SU-DHL-6 (cell line): ENCODE measurements around the gene YY1.

Experiments
- H2AFZ ChIP-seq: fragments of 200-600 bp; sonication (generic); 2 replicates; pipeline ENCODE4 v1.6.1; 2014; ENCODE audit warnings: low read depth, mild to moderate bottlenecking, moderate library complexity, mixed read lengths, antibody characterized with exemption, low read length; ENCODE audit not compliant: severe bottlenecking
- H3F3A ChIP-seq: fragments of 200-600 bp; shearing (Covaris generic); 2 replicates; pipeline ENCODE4 v1.6.0; 2016; ENCODE audit warnings: antibody characterized with exemption, mild to moderate bottlenecking; ENCODE audit not compliant: insufficient read depth
- H3K27ac ChIP-seq: fragments of 200-600 bp; sonication (generic); 2 replicates; pipeline ENCODE4 v1.5.1; 2016; ENCODE audit warnings: low read depth, mild to moderate bottlenecking, low read length, moderate library complexity, mixed read lengths
- H3K27me3 ChIP-seq: fragments of 200-600 bp; sonication (generic), shearing (Covaris generic); 2 replicates; pipeline ENCODE4 v1.6.0; 2014; ENCODE audit warnings: mild to moderate bottlenecking, low read length
- H3K36me3 ChIP-seq: fragments of 200-600 bp; sonication (generic); 2 replicates; pipeline ENCODE4 v1.6.1; 2014; ENCODE audit warnings: mild to moderate bottlenecking, low read length, mixed read lengths
- H3K4me2 ChIP-seq: fragments of 300-600, 200-600 bp; shearing (Covaris generic), sonication (generic); 2 replicates; pipeline ENCODE4 v1.6.0; 2014; ENCODE audit warnings: low read length, low read depth, mild to moderate bottlenecking; ENCODE audit not compliant: poor library complexity, severe bottlenecking
- H3K4me3 ChIP-seq: fragments of 200-600 bp; sonication (generic); 2 replicates; pipeline ENCODE4 v1.5.1; 2014; ENCODE audit warnings: antibody characterized with exemption, low read length, mild to moderate bottlenecking, mixed read lengths; ENCODE audit not compliant: insufficient read depth, poor library complexity, severe bottlenecking
- H3K79me2 ChIP-seq: fragments of 200-600 bp; sonication (generic); 2 replicates; pipeline ENCODE4 v1.6.1; 2014; ENCODE audit warnings: mild to moderate bottlenecking, low read length, moderate library complexity; ENCODE audit not compliant: insufficient read depth
- H3K9ac ChIP-seq: fragments of 200-600 bp; sonication (generic); 2 replicates; pipeline ENCODE4 v1.7.0; 2014; ENCODE audit warnings: mild to moderate bottlenecking, low read length
- H3K9me2 ChIP-seq: fragments of 200-600 bp; sonication (generic); replicated peaks from 2 replicates; pipeline ENCODE4 v1.6.1; 2014; ENCODE audit warnings: low read length; ENCODE audit not compliant: insufficient read depth
- H3K9me3 ChIP-seq: fragments of 200-600 bp; sonication (generic); 2 replicates; pipeline ENCODE4 v1.6.1; 2014; ENCODE audit warnings: low read length, mixed read lengths; ENCODE audit not compliant: insufficient read depth
- H4K20me1 ChIP-seq: fragments of 200-600 bp; sonication (generic); 2 replicates; pipeline ENCODE4 v1.6.1; 2014; ENCODE audit warnings: low read depth, mild to moderate bottlenecking, antibody characterized with exemption, low read length, moderate library complexity, mixed read lengths
- CTCF ChIP-seq: fragments of 200-600 bp; sonication (generic); IDR thresholded peaks from one replicate; pipeline ENCODE4 v1.5.1; 2017; ENCODE audit warnings: antibody characterized with exemption, mild to moderate bottlenecking, low read length, moderate library complexity; ENCODE audit not compliant: insufficient read depth, poor library complexity, severe bottlenecking
- EZH2phosphoT487 ChIP-seq: fragments of 200-600 bp; sonication (generic), shearing (Covaris generic); conservative IDR thresholded peaks from 2 replicates; pipeline ENCODE4 v1.6.1; 2018; ENCODE audit warnings: mild to moderate bottlenecking, antibody characterized with exemption, low read length, moderate library complexity, mixed read lengths

The YY1 gene

GRCh38 chr14:100213587-100213955 lies 25.4 kb upstream of the YY1 start:
- Histone ChIP-seq H3K9me2 (no peaks in the 10 kb centered on the region), H3K4me3 (peak overlapping the region; percentile 91), H4K20me1 (no peaks in the 10 kb centered on the region), H3K9ac (peak overlapping the region; percentile 95), H3K36me3 (no peaks in the 10 kb centered on the region), H3K27ac (no peak overlapping the region), H2AFZ (peak overlapping the region; percentile 95), H3K27me3 (no peaks in the 10 kb centered on the region), H3F3A (peaks cover 8% of the 10 kb centered on the region; the same call in 1 of the 2 replicates), H3K4me2 (peak overlapping the region; percentile 76), H3K79me2 (no peaks in the 10 kb centered on the region; the same call in 1 of the 2 replicates), H3K9me3 (no peaks in the 10 kb centered on the region)
- TF ChIP-seq CTCF (no peak), EZH2phosphoT487 (no peak)

- no peaks in the 10 kb centered on the region for H3K9me2 ChIP-seq
- H3K79me2 ChIP-seq: no peaks in the 10 kb centered on the region; the same call in 1 of the 2 replicates
- peak overlapping the region; percentile 91 for H3K4me3 ChIP-seq
- no peaks in the 10 kb centered on the region for H3K27me3 ChIP-seq
- H3K9ac ChIP-seq: peak overlapping the region; percentile 95
- peak overlapping the region; percentile 95 for H2AFZ ChIP-seq
- H3K36me3 ChIP-seq: no peaks in the 10 kb centered on the region
- peak overlapping the region; percentile 76 for H3K4me2 ChIP-seq
- TF ChIP-seq CTCF (no peak), EZH2phosphoT487 (no peak)
- peaks cover 8% of the 10 kb centered on the region; the same call in 1 of the 2 replicates for H3F3A ChIP-seq
- H4K20me1 ChIP-seq: no peaks in the 10 kb centered on the region
- H3K27ac ChIP-seq: peak overlapping the region; percentile 53
- no peaks in the 10 kb centered on the region for H3K9me3 ChIP-seq
These were observed 24.8 kb upstream of the YY1 start for GRCh38 chr14:100213956-100214769.

- H4K20me1 ChIP-seq: no peaks in the 10 kb centered on the region
- no peak overlapping the region for H2AFZ ChIP-seq
- no peak overlapping the region for H3K27ac ChIP-seq
- peak overlapping the region; percentile 91 for H3K4me3 ChIP-seq
- H3K4me2 ChIP-seq: peak overlapping the region; percentile 76
- no peaks in the 10 kb centered on the region for H3K27me3 ChIP-seq
- H3K79me2 ChIP-seq: no peaks in the 10 kb centered on the region; the same call in 1 of the 2 replicates
- H3K36me3 ChIP-seq: no peaks in the 10 kb centered on the region
- no peaks in the 10 kb centered on the region for H3K9me3 ChIP-seq
- TF ChIP-seq EZH2phosphoT487 (no peak), CTCF (no peak)
- H3K9ac ChIP-seq: peak overlapping the region; percentile 95
- H3F3A ChIP-seq: peaks cover 8% of the 10 kb centered on the region; the same call in 1 of the 2 replicates
- no peaks in the 10 kb centered on the region for H3K9me2 ChIP-seq
These were observed 24.2 kb upstream of the YY1 start for GRCh38 chr14:100214770-100215083.
